Measurements from ENCODE around the gene DUSP10.

GRCh38 chr1:221712776-221713431, 29.0 kb downstream of the DUSP10 start:
- TF ChIP-seq EZH2 (IDR thresholded peaks at IDR 0.05; ENCODE audit: low read length, missing control alignments), result no peak
- TF ChIP-seq CTCF (conservative IDR thresholded peaks at IDR 0.05 in 1 of 2, IDR thresholded peaks at IDR 0.05 in 1 of 2; ENCODE audit: low read depth in 1 of 2, low read length in 2 of 2), result no peak
